Keratinocyte (primary cell): ENCODE data around the gene KIAA0408.

Experiments used
- EZH2 ChIP-seq: IDR thresholded peaks from one replicate; pipeline ENCODE4 v1.6.1; 2012; ENCODE audit warnings: inconsistent platforms, mild to moderate bottlenecking, low read length, moderate library complexity
- TF ChIP-seq, protein P1 (sequence below), 3 experiments: IDR thresholded peaks in 1 of 3; conservative IDR thresholded peaks in 1 of 3; optimal IDR thresholded peaks in 1 of 3; 2 replicates in 2 of 3; 3 replicates in 1 of 3; pipeline versions ENCODE3 to v1.5.1; 2011; ENCODE audit warnings: low read length in 3 of 3, mild to moderate bottlenecking in 3 of 3, moderate library complexity in 2 of 3, control low read depth in 1 of 3, inconsistent platforms in 1 of 3; ENCODE audit not compliant: insufficient read depth in 2 of 3; ENCODE audit errors: extremely low read depth in 1 of 3

DNA sequence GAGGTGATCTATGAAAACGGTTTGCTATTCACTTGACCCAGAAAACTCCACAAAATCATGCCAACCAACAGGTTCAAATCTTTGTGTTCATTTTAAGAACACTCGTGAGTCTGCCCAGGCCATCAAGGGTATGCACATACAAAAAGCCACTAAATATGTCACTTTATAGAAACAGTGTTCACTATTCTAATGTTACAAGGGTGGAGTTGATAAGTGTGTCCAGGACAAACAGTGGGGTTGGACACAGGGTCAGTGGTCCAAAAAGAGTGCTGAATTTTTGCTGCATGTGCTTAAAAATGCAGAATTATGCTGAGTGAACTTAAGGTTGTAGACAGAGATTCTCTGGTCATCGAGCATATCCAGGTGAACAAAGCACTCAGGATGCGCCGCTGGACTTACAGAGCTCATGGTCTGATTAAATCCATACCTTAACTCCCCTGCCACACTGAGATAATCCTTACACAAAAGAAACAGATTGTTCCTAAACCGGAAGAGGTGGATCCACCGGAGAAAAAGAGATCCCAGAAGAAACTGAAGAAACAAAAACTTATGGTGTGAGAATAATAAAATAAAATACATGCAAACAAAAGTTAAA is 23.5 kb downstream of the KIAA0408 start:
- TF ChIP-seq, protein P1, sequence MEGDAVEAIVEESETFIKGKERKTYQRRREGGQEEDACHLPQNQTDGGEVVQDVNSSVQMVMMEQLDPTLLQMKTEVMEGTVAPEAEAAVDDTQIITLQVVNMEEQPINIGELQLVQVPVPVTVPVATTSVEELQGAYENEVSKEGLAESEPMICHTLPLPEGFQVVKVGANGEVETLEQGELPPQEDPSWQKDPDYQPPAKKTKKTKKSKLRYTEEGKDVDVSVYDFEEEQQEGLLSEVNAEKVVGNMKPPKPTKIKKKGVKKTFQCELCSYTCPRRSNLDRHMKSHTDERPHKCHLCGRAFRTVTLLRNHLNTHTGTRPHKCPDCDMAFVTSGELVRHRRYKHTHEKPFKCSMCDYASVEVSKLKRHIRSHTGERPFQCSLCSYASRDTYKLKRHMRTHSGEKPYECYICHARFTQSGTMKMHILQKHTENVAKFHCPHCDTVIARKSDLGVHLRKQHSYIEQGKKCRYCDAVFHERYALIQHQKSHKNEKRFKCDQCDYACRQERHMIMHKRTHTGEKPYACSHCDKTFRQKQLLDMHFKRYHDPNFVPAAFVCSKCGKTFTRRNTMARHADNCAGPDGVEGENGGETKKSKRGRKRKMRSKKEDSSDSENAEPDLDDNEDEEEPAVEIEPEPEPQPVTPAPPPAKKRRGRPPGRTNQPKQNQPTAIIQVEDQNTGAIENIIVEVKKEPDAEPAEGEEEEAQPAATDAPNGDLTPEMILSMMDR (optimal IDR thresholded peaks at IDR 0.05 in 1 of 3, IDR thresholded peaks at IDR 0.05 in 1 of 3, conservative IDR thresholded peaks at IDR 0.05 in 1 of 3; ENCODE audit: extremely low read depth in 1 of 3, insufficient read depth in 2 of 3, low read length in 3 of 3), result no peak
- TF ChIP-seq EZH2, result no peak
